HK-2 (cell line): ENCODE results near the gene ZBTB5.
"Not testable (repeated sequence)": the region's sequence is repeated elsewhere in the genome, so short reads cannot be mapped to it uniquely, and the experiment has no call there.

ENCODE experiments used
- DNase-seq: peaks from one replicate; pipeline ENCODE4 v3.0.0-alpha.2; 2018; ENCODE audit not compliant: unreplicated experiment

The ZBTB5 gene

GRCh38 chr9:37449862-37450632 is 15.2 kb downstream of the ZBTB5 start:
- DNase-seq = no peak

DNA sequence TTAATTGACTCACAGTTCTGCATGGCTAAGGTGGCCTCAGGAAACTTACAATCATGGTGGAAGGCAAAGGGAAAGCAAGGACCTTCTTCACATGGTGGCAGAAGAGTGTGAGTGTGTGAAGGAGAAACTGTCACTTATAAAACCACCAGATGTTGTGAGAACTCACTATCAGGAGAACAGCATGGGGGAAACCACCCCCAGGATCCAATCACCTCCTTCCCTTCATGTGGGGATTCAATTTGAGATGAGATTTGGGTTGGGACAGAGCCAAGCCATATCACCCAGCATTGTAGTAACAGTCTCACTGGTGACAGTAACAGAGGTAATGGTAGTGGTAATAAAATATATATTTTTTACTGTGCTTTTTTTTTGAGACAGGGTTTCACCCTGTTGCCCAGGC is 18.1 kb downstream of the ZBTB5 start:
- DNase-seq = no peak

DNA sequence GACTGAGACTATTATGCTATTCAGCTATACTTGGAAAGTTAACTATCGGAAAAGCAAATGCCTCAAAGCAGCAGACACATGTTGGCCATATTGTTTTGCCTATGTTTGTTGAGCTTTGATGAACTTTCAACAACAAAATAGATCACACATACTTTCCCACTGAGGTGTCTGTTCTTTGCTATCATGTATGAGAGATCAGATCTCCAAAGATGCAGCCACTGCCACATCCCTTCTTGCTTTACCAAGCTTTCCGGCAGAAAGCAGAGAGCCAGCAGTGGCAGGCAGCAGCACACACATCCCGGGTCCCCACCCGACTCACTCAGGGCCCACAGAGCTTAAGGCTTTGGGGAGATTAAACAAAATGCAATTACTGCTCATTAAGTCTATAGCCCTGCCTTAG is 18.8 kb downstream of the ZBTB5 start:
- DNase-seq = no peak

- no peak for DNase-seq
These were observed 19.4 kb downstream of the ZBTB5 start for GRCh38 chr9:37445832-37446231.

DNA sequence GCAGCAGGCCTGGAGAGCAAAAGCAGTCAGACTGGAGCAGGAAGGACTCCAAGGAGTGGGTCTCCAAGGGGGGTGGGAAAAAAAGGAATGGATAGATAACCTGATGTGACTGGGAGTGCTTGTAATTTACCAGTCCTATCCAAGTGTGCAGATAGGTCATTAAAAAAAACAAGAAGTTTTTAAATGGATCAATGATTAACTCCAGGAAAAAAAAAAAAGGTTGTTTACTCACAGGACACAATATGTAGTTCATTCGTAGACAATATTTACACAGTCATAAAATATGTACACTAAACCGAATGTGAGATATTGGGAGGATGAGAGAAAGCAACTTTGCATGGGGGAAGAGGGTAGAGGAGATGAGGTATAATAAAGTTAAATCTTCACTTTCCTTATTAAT is 20.4 kb downstream of the ZBTB5 start:
- DNase-seq = no peak

GRCh38 chr9:37443566-37443965 is 21.7 kb downstream of the ZBTB5 start:
- no peak for DNase-seq

DNA sequence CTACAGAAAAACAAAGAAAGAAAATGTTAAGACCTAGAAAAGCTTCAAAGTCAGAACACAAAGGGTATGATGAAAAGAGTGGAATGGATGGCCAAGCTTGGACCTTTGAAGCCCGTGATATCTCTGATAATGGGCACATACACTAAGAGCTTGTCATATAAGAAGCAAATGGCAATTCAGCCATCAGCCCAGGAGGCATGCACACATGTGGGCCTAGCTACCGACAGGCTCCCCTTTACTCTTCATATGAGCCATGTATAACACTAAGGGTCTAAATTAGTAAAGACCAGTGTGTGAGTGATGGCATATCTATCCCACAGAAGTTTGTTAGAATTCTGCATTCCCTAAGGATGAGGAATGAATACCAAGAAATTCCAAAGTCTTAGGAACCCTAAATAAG is 22.7 kb downstream of the ZBTB5 start:
- no peak for DNase-seq

- DNase-seq = no peak
These were observed 23.4 kb downstream of the ZBTB5 start for GRCh38 chr9:37441776-37442370.

DNA sequence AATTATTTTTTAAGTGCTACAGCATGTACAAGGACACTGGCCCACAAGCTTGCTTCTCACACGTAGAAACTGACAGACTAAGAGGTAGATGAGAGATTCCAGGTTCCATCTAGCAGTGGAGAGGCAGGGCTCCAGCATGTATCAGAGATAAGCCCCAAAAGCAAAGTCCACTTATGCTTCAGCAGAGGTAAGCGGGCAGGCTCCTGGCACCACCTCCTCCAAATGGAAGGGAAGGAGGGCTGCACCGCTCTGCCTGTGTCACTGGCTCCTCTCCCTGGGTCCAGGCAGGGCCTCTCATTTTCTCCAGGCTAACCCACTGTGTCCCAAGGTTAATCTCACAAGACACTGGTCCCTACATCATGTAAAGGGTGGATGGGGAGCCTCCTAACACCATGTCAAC is 26.9 kb downstream of the ZBTB5 start:
- no peak for DNase-seq

- DNase-seq = no peak
These were observed 27.6 kb downstream of the ZBTB5 start for GRCh38 chr9:37437621-37438020.

GRCh38 chr9:37437010-37437409 is 28.2 kb downstream of the ZBTB5 start:
- DNase-seq = no peak

DNA sequence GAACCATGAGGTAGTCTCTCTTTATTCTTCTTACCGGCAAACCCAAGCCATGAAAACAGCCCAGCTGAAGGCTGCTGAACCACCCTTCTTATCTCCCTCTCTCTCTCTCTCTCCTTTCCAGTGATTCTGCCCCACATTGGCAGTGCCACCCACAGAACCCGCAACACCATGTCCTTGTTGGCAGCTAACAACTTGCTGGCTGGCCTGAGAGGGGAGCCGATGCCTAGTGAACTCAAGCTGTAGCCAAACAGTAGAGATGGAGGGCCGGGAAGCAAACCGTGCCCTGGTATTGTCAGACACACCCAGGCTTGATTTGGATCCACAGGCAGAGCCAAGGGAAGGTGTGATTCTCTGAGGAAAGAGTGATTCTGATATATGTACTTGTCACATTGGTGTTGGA is 28.7 kb downstream of the ZBTB5 start:
- no peak for DNase-seq

GRCh38 chr9:37433867-37434371 is 31.3 kb downstream of the ZBTB5 start:
- no peak for DNase-seq

DNA sequence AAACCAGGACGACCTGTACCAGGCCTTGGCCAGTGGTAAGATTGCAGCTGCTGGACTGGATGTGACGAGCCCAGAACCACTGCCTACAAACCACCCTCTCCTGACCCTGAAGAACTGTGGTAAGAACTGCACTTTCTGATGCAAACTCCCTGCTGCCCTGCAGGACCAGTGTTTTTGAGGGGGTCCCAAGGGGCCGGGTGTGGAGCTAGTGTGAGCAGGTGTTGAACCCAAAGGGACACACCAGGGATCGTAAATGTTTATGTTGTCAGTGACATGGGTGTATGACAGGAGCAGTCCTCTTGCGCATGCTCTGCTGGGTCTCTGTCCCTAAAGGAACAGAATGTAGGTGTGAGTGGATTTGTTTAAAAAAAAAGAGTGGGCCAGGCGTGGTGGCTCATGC is 33.2 kb downstream of the ZBTB5 start:
- DNase-seq = no peak

DNA sequence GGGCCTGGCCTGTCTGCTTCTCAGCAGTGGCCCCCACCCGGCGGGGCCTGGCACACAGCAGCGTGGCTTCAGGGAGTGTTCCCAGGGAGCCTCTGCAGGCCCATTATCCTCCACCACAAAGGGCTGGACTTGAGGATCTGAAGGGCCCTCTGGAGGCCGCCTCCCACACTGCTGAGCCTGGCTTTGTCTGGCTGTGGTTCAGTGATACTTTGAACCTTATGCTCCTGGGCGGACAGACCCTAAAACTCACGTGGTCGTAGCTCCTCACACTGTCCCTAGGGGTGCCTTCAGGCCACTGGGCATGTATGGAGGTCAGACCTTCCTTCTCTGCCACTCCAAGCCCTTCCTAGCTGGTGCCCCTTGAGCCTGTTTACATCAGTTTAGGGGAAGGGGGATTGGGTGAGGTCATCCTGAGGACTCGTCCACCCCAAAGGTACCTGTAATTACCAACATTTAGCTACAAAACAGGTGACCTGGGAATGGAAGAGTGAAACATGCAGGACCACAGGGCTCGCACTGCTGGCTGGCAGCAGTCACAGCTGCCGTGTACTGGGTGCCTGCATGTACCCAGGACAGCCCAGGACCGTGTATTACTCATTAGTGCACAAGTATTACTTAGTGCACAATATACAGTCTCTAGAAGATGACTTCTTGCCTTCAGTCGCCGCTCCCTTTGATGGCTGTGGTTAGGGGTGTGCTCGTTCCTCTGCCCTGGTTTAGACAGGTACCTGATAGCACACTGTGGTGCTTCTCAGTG is 34.2 kb downstream of the ZBTB5 start:
- no peak for DNase-seq

- no peak for DNase-seq
These were observed 35.6 kb downstream of the ZBTB5 start for GRCh38 chr9:37429441-37430285.

DNA sequence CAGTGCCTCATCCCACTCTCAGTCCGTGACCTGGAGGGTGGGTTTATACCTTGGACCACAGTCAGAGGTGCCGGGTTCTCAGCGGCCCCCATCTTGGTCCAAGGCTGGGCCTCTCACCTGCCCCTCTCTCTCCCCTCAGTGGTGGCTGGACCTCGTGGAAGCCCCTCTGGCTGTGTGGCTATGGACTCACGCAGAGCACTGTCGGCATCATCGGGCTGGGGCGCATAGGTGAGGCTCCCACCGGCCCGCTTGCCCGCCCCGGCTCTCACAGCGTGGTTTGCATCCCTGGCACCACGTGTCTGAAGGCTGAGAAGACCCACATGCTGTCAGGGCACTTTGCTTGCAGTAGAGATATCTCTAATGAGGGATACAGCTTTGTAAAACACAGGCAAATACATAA is 36.9 kb downstream of the ZBTB5 start:
- no peak for DNase-seq

DNA sequence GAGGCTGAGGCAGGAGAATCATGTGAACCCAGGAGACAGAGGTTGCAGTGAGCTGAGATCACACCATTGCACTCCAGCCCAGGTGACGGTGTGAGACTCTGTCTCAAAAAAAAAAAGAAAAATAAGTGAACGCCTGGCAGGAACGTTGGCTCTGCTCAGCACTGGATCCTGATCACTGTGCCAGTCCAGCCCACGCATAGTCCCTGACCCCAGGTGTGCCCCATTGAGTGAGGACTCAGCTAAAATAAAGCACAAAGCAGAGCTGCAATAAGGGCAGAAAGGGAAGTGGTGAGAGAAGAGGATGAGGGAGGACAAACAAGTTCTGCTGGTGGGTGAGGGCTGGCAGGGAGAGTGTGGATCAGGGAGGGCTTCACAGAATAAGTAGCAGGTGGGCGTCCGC is 38.4 kb downstream of the ZBTB5 start:
- DNase-seq = no peak

DNA sequence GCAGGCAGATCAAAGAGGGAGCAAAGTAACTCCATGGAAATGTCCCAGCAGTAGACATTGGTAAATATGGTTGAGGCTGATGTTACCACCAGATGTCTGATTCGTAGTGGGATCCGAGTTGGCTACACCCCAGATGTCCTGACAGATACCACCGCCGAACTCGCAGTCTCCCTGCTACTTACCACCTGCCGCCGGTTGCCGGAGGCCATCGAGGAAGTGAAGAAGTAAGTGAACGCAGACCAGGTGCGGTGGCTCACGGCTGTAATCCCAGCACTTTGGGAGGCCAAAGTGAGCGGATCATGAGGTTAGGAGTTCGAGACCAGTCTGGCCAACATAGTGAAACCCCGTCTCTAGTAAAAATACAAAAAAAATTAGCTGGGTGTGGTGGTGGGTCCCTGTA is 38.8 kb downstream of the ZBTB5 start:
- not testable (repeated sequence) for DNase-seq

DNA sequence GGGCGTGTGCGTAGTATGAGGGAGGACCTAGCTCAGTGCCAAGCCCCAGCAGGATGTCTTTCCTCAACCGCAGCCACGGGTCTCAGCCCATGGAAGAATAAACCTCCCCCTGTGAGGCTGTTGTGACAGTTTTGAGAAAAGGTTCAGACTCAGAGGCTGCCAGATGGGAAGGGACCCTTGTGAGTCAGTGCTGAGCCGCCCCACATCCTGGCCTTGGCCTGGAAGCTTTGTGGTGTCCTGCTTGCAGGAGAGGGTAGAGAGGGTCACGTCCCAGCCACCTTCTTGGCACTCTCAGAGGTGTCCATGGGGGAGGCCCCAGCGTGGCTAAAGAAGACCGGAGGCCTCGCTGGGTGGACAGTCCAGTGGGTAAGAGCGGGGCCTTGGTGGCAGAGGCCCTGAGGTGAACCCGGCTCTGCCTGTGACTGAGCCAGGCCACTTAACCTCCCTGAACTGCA is 39.9 kb downstream of the ZBTB5 start:
- no peak for DNase-seq

DNA sequence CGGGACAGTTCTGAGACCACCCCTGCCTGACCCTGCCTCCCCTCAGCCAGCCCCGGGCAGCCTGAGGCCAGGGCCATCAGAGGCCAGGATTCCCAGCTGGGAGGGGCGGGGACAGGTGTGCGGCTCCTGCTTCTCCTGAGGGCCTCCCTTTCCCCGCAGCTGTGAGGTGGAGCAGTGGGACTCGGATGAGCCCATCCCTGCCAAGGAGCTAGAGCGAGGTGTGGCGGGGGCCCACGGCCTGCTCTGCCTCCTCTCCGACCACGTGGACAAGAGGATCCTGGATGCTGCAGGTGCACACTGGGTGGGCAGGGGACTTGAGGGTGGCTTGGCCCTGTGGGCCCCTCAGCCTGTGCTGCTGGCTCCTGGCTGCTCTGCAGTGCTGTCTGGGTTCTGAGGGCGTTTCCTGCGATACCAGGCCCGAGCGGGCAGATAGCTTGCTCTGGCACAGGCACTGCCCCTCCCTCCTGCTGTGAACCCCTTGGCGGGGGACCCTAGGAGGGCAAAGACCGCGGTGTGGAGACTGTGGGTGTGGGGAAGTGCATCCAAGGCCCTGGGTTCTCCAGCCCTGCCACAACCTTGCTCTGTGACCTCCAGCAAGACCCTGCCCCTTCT is 40.5 kb downstream of the ZBTB5 start:
- no peak for DNase-seq
